ENCODE measurements around the gene BTN3A1. TPM values are rescaled to one million over a fixed set of nuclear protein-coding genes. Genes with fewer than 3 reads are reported as not detected.
A peak's percentile ranks its signal among the peaks of the same experiment; 100 is the strongest.
"Not testable (repeated sequence)": the region's sequence is repeated elsewhere in the genome, so short reads cannot be mapped to it uniquely, and the experiment has no call there.

BTN3A1 gene
- total RNA-seq, 1 donor from 2014 or later: 16.7 TPM

- no peaks in the 10 kb centered on the region for H3K27me3 ChIP-seq
- intact Hi-C loops (cut with DNase I): no loop called here
- H3K9me3 ChIP-seq: no peaks in the 10 kb centered on the region
- H3K27ac ChIP-seq: no peak overlapping the region
- no peak for DNase-seq (ENCODE audit: extremely low spot score in 2 of 2)
- H3K4me1 ChIP-seq: no peaks in the 10 kb centered on the region
- H3K36me3 ChIP-seq: peaks cover 0 to 11% of the 10 kb centered on the region in 2 donors
- no peak overlapping the region for H3K4me3 ChIP-seq
- TF ChIP-seq POLR2A (IDR thresholded peaks at IDR 0.05) (no peak), POLR2AphosphoS5 (IDR thresholded peaks at IDR 0.05; ENCODE audit: insufficient read depth in 1 of 2, low read depth in 1 of 2) (no peak), CTCF (IDR thresholded peaks at IDR 0.05) (no peak)
Observed at GRCh38 chr6:26415036-26415614, 13.1 kb downstream of the BTN3A1 start.

GRCh38 chr6:26415791-26416190, 13.7 kb downstream of the BTN3A1 start:
- no peak for DNase-seq (ENCODE audit: extremely low spot score in 2 of 2)
- intact Hi-C loops (cut with DNase I): no loop called here
- H3K36me3 ChIP-seq: peaks cover 0 to 11% of the 10 kb centered on the region in 2 donors
- H3K27ac ChIP-seq: no peak overlapping the region
- no peak overlapping the region for H3K4me3 ChIP-seq
- no peaks in the 10 kb centered on the region for H3K27me3 ChIP-seq
- peaks cover 6% of the 10 kb centered on the region for H3K4me1 ChIP-seq
- H3K9me3 ChIP-seq: no peaks in the 10 kb centered on the region
- TF ChIP-seq POLR2AphosphoS5 (IDR thresholded peaks at IDR 0.05; ENCODE audit: insufficient read depth in 1 of 2, low read depth in 1 of 2): no peak
- TF ChIP-seq POLR2A (IDR thresholded peaks at IDR 0.05): no peak
- TF ChIP-seq CTCF (IDR thresholded peaks at IDR 0.05): no peak

GRCh38 chr6:26416288-26416687, 14.2 kb downstream of the BTN3A1 start:
- H3K36me3 ChIP-seq: peaks cover 0 to 11% of the 10 kb centered on the region in 2 donors
- no peak overlapping the region for H3K27ac ChIP-seq
- H3K27me3 ChIP-seq: no peaks in the 10 kb centered on the region
- TF ChIP-seq POLR2A (IDR thresholded peaks at IDR 0.05) (no peak), CTCF (IDR thresholded peaks at IDR 0.05) (no peak), POLR2AphosphoS5 (IDR thresholded peaks at IDR 0.05; ENCODE audit: insufficient read depth in 1 of 2, low read depth in 1 of 2) (no peak)
- no peak for DNase-seq (ENCODE audit: extremely low spot score in 2 of 2)
- intact Hi-C loops (cut with DNase I): no loop called here
- H3K9me3 ChIP-seq: no peaks in the 10 kb centered on the region
- no peak overlapping the region for H3K4me3 ChIP-seq
- peaks cover 8% of the 10 kb centered on the region for H3K4me1 ChIP-seq

- intact Hi-C loops (cut with DNase I); DNase-seq (ENCODE audit: extremely low spot score in 2 of 2): not testable (repeated sequence)
Observed at GRCh38 chr6:26418077-26418476, 16.0 kb downstream of the BTN3A1 start.

GRCh38 chr6:26418795-26419194, 16.7 kb downstream of the BTN3A1 start:
- H3K27ac ChIP-seq; H3K9me3 ChIP-seq; H3K4me3 ChIP-seq; H3K27me3 ChIP-seq; DNase-seq (ENCODE audit: extremely low spot score in 2 of 2); intact Hi-C loops (cut with DNase I); H3K36me3 ChIP-seq: not testable (repeated sequence)
- H3K4me1 ChIP-seq: peaks cover 24% of the 10 kb centered on the region

More at GRCh38 chr6:26418077-26418476, 16.0 kb downstream of the BTN3A1 start:
- H3K27me3 ChIP-seq, H3K27ac ChIP-seq, H3K36me3 ChIP-seq, H3K4me3 ChIP-seq, H3K9me3 ChIP-seq: not testable (repeated sequence)
- H3K4me1 ChIP-seq: peaks cover 21% of the 10 kb centered on the region

- Histone ChIP-seq H3K4me1 (peaks cover 40% of the 10 kb centered on the region), H3K4me3 (peak overlapping the region; percentile 78 to 79), H3K27me3 (no peaks in the 10 kb centered on the region), H3K36me3 (no peaks in the 10 kb centered on the region), H3K9me3 (no peaks in the 10 kb centered on the region), H3K27ac (peak overlapping the region; percentile 97)
- intact Hi-C loops (cut with DNase I): no loop called here
- no peak for TF ChIP-seq CTCF (IDR thresholded peaks at IDR 0.05)
- TF ChIP-seq POLR2A (IDR thresholded peaks at IDR 0.05): no peak
- TF ChIP-seq POLR2AphosphoS5 (IDR thresholded peaks at IDR 0.05; ENCODE audit: insufficient read depth in 1 of 2, low read depth in 1 of 2): no peak
- DNase-seq (ENCODE audit: extremely low spot score in 2 of 2): no peak
Observed at GRCh38 chr6:26420688-26421171, 18.7 kb downstream of the BTN3A1 start.

Data from vagina (tissue), 2 donors.